GM12878 (cell line): ENCODE data around the gene CMTM1. TPM values are rescaled to one million over a fixed set of nuclear protein-coding genes. Genes with fewer than 3 reads are reported as not detected.

Experiments
- BCL11A ChIP-seq: IDR thresholded peaks from 2 replicates; pipeline ENCODE4 v1.6.1; 2011; ENCODE audit warnings: low read depth, low read length
- BMI1 ChIP-seq: fragments of 450-650 bp; IDR thresholded peaks from 2 replicates; pipeline ENCODE4 v1.6.1; 2016; ENCODE audit warnings: mild to moderate bottlenecking, moderate library complexity, borderline replicate concordance
- BRCA1 ChIP-seq: IDR thresholded peaks from 2 replicates; pipeline ENCODE4 v1.6.1; 2011; ENCODE audit warnings: low read depth, low read length, improper control_type of control experiment
- CBX3 ChIP-seq: fragments of 200-600 bp; sonication (generic); IDR thresholded peaks from 2 replicates; pipeline ENCODE4 v1.6.1; 2016; ENCODE audit warnings: low read depth, borderline replicate concordance
- CHD2 ChIP-seq: IDR thresholded peaks from 2 replicates; pipeline ENCODE4 v1.6.1; 2011; ENCODE audit warnings: low read depth, low read length, improper control_type of control experiment, borderline replicate concordance
- DPF2 ChIP-seq: fragments of 450-650 bp; IDR thresholded peaks from 2 replicates; pipeline ENCODE4 v1.6.1; 2017; ENCODE audit warnings: mild to moderate bottlenecking
- HDAC6 ChIP-seq: fragments of 200-600 bp; sonication (generic); IDR thresholded peaks from one replicate; pipeline ENCODE4 v1.8.0; 2017; ENCODE audit warnings: antibody characterized with exemption; ENCODE audit not compliant: unreplicated experiment
- MTA3 ChIP-seq: IDR thresholded peaks from 2 replicates; pipeline ENCODE4 v1.6.1; 2012; ENCODE audit warnings: low read length, inconsistent platforms, borderline replicate concordance
- MXI1 ChIP-seq: fragments of 150-350 bp; IDR thresholded peaks from 2 replicates; pipeline ENCODE4 v1.6.1; 2011; ENCODE audit warnings: low read depth, mild to moderate bottlenecking, inconsistent platforms, low read length, improper control_type of control experiment
- NFYB ChIP-seq: IDR thresholded peaks from 2 replicates; pipeline ENCODE4 v1.6.1; 2011; ENCODE audit warnings: low read depth, mild to moderate bottlenecking, low read length, improper control_type of control experiment, moderate library complexity; ENCODE audit not compliant: insufficient read depth
- PAX5 ChIP-seq: IDR thresholded peaks from 2 replicates; pipeline ENCODE4 v1.6.1; 2011; ENCODE audit warnings: low read depth, low read length, borderline replicate concordance
- RAD21 ChIP-seq: IDR thresholded peaks from 2 replicates; pipeline ENCODE4 v1.6.1; 2011; ENCODE audit warnings: mild to moderate bottlenecking, low read depth, low read length, moderate library complexity; ENCODE audit not compliant: insufficient read depth
- RBBP5 ChIP-seq: fragments of 200-600 bp; sonication (generic); conservative IDR thresholded peaks from 2 replicates; pipeline ENCODE4 v1.6.1; 2016
- TAF1 ChIP-seq: IDR thresholded peaks from 2 replicates; pipeline ENCODE4 v1.6.1; 2011; ENCODE audit warnings: mild to moderate bottlenecking, low read depth, low read length, borderline replicate concordance
- TCF7 ChIP-seq: IDR thresholded peaks from 2 replicates; pipeline ENCODE4 v1.6.1; 2014; ENCODE audit warnings: antibody characterized with exemption, borderline replicate concordance
- ZNF622 ChIP-seq: fragments of 450-650 bp; IDR thresholded peaks from 2 replicates; pipeline ENCODE4 v1.6.1; 2017; ENCODE audit warnings: mild to moderate bottlenecking, inconsistent platforms
- ZZZ3 ChIP-seq: IDR thresholded peaks from 2 replicates; pipeline ENCODE4 v1.6.1; 2011; ENCODE audit warnings: low read depth; ENCODE audit not compliant: control insufficient read depth, insufficient read length
- polyA plus RNA-seq, 11 experiments: library from polyadenylated mRNA; depleted of rRNA in 4 of 11; unstranded in 6 of 11; stranded (reverse) in 5 of 11; fragments of >200 nt; fragmentation: Nextera tagmentation in 4 of 11; fragmentation: Illumina TruSeq in 1 of 11; extraction: Ambion mirVana in 4 of 11; extraction: Trizol in 1 of 11; gene quantifications; 1 replicate in 1 of 11; 2 replicates in 10 of 11; pipeline versions ENCODE4 v1.2.1 to v1.2.3, GENCODE V29; 2011 to 2016; ENCODE audit warnings: inconsistent platforms in 2 of 11, missing spikeins in 2 of 11, low read depth in 1 of 11
- total RNA-seq, 4 experiments: library from RNA; depleted of rRNA in 3 of 4; stranded (reverse); fragments of >200 nt in 3 of 4; fragmentation: Illumina TruSeq in 1 of 4; extraction: Trizol in 1 of 4; gene quantifications; 2 replicates each; pipeline versions ENCODE4 v1.2.1 to v1.2.3, GENCODE V29; 2013 to 2021
- TF ChIP-seq, protein P1 (sequence below): fragments of 450-650 bp; IDR thresholded peaks from 2 replicates; pipeline ENCODE4 v1.6.1; 2017; ENCODE audit warnings: low read depth, mild to moderate bottlenecking, moderate library complexity
- TF ChIP-seq, protein P2 (sequence below): fragments of 450-650 bp; IDR thresholded peaks from 2 replicates; pipeline ENCODE4 v1.6.1; 2017; ENCODE audit warnings: borderline replicate concordance
- TF ChIP-seq, protein P3 (sequence below): fragments of 450-650 bp; IDR thresholded peaks from 2 replicates; pipeline ENCODE4 v1.6.1; 2014; ENCODE audit warnings: mild to moderate bottlenecking
- TF ChIP-seq, protein P4 (sequence below): fragments of 450-650 bp; IDR thresholded peaks from 2 replicates; pipeline ENCODE4 v1.6.1; 2016; ENCODE audit warnings: mild to moderate bottlenecking
- TF ChIP-seq, protein P5 (sequence below): IDR thresholded peaks from 2 replicates; pipeline ENCODE4 v1.6.1; 2011; ENCODE audit warnings: borderline replicate concordance, low read depth, mild to moderate bottlenecking, moderate library complexity, low read length; ENCODE audit not compliant: insufficient read depth, poor library complexity, severe bottlenecking
- TF ChIP-seq, protein P6 (sequence below): fragments of 450-650 bp; conservative IDR thresholded peaks from 2 replicates; pipeline ENCODE4 v1.6.1; 2017; ENCODE audit warnings: mild to moderate bottlenecking, moderate library complexity

The CMTM1 gene
- total and polyA plus RNA-seq, 10 of the 15 experiments (the other 5 are each of a cell fraction or from before 2014, with no cell fraction given): 0.09 to 3.0 (median 1.4) TPM; not detected in 2

DNA sequence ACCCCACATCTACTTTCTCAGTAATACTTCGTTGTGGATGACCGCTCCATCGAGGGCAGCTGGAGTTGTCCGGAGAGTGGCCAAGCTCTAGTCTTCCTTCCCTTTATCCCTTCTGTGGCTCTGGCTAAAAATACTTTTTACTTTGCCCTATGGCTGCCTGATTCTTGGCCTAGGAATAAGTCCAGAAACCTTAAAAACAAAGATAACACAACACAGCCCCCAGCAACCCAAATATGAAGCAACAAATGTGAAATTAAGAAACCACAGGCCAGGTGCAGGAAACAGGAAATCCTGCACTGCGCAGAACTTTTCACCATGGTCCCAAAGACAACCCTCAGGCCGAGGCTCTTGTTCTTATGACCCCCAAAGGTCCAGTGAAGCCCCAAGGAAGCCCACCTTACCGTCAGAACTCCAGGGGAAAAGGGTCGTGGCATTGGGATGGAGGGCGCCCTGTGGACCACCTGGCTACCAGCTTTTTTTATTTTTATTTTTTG, 42.3 kb upstream of the CMTM1 start (continued):
- TF ChIP-seq ZNF622 (no peak), BCL11A (peak; percentile 33; the same call in 1 of the 2 replicates), ZZZ3 (no peak), RAD21 (no peak), TCF7 (no peak), DPF2 (no peak), BMI1 (no peak), CBX3 (no peak), MXI1 (no peak), MTA3 (no peak; the same call in 1 of the 2 replicates), HDAC6 (no peak), BRCA1 (no peak), TAF1 (no peak), NFYB (no peak), RBBP5 (no peak), PAX5 (peak; percentile 20; the same call in 1 of the 2 replicates), CHD2 (no peak)
- TF ChIP-seq, protein P1, sequence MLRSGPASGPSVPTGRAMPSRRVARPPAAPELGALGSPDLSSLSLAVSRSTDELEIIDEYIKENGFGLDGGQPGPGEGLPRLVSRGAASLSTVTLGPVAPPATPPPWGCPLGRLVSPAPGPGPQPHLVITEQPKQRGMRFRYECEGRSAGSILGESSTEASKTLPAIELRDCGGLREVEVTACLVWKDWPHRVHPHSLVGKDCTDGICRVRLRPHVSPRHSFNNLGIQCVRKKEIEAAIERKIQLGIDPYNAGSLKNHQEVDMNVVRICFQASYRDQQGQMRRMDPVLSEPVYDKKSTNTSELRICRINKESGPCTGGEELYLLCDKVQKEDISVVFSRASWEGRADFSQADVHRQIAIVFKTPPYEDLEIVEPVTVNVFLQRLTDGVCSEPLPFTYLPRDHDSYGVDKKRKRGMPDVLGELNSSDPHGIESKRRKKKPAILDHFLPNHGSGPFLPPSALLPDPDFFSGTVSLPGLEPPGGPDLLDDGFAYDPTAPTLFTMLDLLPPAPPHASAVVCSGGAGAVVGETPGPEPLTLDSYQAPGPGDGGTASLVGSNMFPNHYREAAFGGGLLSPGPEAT: peak; percentile 66; the same call in 1 of the 2 replicates
- TF ChIP-seq, protein P2, sequence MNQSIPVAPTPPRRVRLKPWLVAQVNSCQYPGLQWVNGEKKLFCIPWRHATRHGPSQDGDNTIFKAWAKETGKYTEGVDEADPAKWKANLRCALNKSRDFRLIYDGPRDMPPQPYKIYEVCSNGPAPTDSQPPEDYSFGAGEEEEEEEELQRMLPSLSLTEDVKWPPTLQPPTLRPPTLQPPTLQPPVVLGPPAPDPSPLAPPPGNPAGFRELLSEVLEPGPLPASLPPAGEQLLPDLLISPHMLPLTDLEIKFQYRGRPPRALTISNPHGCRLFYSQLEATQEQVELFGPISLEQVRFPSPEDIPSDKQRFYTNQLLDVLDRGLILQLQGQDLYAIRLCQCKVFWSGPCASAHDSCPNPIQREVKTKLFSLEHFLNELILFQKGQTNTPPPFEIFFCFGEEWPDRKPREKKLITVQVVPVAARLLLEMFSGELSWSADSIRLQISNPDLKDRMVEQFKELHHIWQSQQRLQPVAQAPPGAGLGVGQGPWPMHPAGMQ: no peak
- TF ChIP-seq, protein P3, sequence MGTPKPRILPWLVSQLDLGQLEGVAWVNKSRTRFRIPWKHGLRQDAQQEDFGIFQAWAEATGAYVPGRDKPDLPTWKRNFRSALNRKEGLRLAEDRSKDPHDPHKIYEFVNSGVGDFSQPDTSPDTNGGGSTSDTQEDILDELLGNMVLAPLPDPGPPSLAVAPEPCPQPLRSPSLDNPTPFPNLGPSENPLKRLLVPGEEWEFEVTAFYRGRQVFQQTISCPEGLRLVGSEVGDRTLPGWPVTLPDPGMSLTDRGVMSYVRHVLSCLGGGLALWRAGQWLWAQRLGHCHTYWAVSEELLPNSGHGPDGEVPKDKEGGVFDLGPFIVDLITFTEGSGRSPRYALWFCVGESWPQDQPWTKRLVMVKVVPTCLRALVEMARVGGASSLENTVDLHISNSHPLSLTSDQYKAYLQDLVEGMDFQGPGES: no peak
- TF ChIP-seq, protein P4, sequence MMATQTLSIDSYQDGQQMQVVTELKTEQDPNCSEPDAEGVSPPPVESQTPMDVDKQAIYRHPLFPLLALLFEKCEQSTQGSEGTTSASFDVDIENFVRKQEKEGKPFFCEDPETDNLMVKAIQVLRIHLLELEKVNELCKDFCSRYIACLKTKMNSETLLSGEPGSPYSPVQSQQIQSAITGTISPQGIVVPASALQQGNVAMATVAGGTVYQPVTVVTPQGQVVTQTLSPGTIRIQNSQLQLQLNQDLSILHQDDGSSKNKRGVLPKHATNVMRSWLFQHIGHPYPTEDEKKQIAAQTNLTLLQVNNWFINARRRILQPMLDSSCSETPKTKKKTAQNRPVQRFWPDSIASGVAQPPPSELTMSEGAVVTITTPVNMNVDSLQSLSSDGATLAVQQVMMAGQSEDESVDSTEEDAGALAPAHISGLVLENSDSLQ: no peak
- TF ChIP-seq, protein P5, sequence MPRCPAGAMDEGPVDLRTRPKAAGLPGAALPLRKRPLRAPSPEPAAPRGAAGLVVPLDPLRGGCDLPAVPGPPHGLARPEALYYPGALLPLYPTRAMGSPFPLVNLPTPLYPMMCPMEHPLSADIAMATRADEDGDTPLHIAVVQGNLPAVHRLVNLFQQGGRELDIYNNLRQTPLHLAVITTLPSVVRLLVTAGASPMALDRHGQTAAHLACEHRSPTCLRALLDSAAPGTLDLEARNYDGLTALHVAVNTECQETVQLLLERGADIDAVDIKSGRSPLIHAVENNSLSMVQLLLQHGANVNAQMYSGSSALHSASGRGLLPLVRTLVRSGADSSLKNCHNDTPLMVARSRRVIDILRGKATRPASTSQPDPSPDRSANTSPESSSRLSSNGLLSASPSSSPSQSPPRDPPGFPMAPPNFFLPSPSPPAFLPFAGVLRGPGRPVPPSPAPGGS: no peak
- TF ChIP-seq, protein P6, sequence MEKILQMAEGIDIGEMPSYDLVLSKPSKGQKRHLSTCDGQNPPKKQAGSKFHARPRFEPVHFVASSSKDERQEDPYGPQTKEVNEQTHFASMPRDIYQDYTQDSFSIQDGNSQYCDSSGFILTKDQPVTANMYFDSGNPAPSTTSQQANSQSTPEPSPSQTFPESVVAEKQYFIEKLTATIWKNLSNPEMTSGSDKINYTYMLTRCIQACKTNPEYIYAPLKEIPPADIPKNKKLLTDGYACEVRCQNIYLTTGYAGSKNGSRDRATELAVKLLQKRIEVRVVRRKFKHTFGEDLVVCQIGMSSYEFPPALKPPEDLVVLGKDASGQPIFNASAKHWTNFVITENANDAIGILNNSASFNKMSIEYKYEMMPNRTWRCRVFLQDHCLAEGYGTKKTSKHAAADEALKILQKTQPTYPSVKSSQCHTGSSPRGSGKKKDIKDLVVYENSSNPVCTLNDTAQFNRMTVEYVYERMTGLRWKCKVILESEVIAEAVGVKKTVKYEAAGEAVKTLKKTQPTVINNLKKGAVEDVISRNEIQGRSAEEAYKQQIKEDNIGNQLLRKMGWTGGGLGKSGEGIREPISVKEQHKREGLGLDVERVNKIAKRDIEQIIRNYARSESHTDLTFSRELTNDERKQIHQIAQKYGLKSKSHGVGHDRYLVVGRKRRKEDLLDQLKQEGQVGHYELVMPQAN: no peak
